HG02840 (cell line): ENCODE results near the gene RAN.

Experiments used
- ATAC-seq: cut with Tn5 transposase; IDR thresholded peaks from one replicate; pipeline ENCODE4 v1.9.1; 2021; ENCODE audit warnings: mild to moderate bottlenecking, moderate library complexity, moderate number of reproducible peaks; ENCODE audit not compliant: unreplicated experiment, low FRiP score

Gene RAN

DNA sequence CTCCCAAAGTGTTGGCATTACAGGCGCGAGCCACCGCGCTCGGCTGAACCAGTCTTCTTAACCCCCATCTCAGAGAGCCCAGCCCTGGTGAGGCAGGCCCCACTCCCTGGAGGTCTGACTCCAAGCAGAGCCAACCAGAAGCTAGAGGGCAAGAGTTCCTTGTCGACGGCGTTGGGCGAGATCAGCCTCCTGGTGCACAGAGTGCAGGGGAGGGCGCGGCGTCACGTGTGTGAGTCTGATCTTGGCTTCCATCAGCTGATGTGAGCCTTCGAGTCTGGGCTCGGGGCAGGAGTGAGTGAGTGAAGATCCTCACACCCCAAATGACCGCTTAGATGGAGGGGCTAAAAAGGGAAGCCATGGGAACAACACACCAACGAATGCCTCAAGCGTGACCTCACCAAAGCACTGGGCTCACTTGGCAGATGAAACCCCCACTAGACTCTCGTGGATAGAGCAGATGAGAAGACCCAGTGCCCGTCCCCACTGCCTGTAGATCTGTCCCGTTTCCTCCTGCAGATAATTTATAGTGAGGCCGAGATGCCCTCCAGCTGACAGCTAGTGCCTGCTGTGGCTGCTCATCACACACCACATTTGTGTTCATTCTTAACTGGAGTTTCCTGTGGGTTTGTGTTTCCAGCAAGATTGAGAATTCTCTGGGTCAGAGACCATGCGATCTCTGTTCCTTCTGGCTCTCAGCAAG lies 53.2 kb downstream of the RAN start:
- no peak for ATAC-seq

DNA sequence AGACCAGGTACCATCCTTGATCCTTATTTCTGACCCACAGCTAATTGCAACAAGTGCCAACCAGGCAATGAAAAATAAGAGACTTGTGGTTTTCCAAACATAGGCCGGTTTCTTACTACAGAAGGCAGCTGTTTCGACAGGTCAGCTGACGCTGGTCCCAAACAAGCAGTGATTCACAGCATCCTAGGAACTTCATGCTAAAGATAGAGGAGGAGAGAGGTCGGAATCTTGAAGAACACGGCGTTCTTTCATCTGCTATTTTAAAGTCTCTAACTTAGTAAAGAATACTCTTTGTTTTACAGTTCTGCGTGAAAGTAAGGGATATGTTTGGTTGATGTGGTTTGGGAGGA lies 53.8 kb downstream of the RAN start:
- ATAC-seq: no peak
